HAP-1 (cell line): ENCODE data around the gene MORC2.

Experiments used
- DNase-seq, 2 experiments: peaks; one replicate each; pipeline ENCODE4 v3.0.0-alpha.2; 2016 to 2020; ENCODE audit warnings: low spot score in 2 of 2
- H3K27me3 ChIP-seq: fragments of 250-450 bp; sonication (Bioruptor Pico); 2 replicates; pipeline ENCODE4 v1.5.1; 2020; ENCODE audit warnings: low read depth, mild to moderate bottlenecking, moderate library complexity
- H3K36me3 ChIP-seq: fragments of 250-450 bp; sonication (Bioruptor Pico); replicated peaks from 2 replicates; pipeline ENCODE4 v1.5.1; 2020; ENCODE audit warnings: mild to moderate bottlenecking
- H3K4me1 ChIP-seq: fragments of 250-450 bp; sonication (Bioruptor Pico); 2 replicates; pipeline ENCODE4 v1.5.1; 2020; ENCODE audit warnings: mild to moderate bottlenecking
- H3K4me3 ChIP-seq: fragments of 250-450 bp; sonication (Bioruptor Pico); 2 replicates; pipeline ENCODE4 v1.5.1; 2020; ENCODE audit warnings: mild to moderate bottlenecking, moderate library complexity
- H3K9me3 ChIP-seq: fragments of 250-450 bp; sonication (Bioruptor Pico); 2 replicates; pipeline ENCODE4 v1.5.1; 2020; ENCODE audit warnings: mild to moderate bottlenecking, moderate library complexity
- in situ Hi-C: fragments of 300-500 bp; cut with MboI; formaldehyde crosslinking; loops from 3 replicates; pipeline ENCODE4 v1.14.3; 2020; ENCODE audit warnings: low sequenced_read_pairs, inconsistent platforms, mixed read lengths

Gene MORC2

DNA sequence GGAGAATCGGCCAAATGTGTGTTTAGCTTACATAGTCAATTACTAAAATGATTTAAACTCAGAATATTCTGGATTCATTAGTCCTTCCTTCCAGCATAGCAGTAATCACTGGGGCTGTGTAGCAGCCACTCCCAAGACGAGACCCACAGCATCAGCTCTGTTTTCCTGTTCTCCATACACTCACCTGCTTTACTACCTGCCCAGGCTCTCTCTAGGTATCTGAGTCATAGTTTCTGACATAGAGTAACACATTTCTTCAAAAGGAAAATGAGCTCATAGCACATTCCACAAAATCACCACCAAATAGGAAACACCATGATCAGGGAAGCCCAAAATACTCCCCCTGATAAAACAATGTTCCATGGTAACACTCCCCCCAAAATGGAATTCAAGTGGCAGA lies 22.9 kb downstream of the MORC2 start:
- Histone ChIP-seq H3K9me3 (no peaks in the 10 kb centered on the region), H3K36me3 (peaks cover 66% of the 10 kb centered on the region), H3K4me3 (no peak overlapping the region), H3K27me3 (no peaks in the 10 kb centered on the region), H3K4me1 (no peaks in the 10 kb centered on the region)
- in situ Hi-C loops: loop anchor here (10.0 kb wide), 1 partner anchor 139 kb away; the partner anchor contains the start of gene SMTN
- DNase-seq: no peak

DNA sequence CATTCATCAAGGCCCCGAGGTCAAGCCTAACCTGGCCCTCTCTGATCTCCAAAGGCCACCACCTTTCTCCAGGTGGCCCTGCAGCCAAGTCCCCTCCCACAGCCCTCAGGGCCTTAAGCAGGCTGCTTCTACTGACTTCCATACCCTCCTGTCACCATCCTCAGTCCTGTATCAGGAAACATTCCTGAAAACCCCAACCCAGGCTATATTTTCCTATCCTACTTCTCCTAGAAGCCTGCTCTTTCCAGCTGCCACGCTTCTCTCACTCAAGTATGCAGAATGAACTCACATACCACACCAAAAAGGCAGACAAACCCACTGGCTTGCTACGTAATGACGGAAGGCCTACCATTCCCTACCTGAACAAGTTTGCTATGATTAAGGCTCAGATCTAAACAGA lies 23.6 kb downstream of the MORC2 start:
- in situ Hi-C loops: loop anchor here (10.0 kb wide), 1 partner anchor 140 kb away; the partner anchor contains the start of gene SMTN
- Histone ChIP-seq H3K4me3 (no peak overlapping the region), H3K36me3 (peaks cover 68% of the 10 kb centered on the region), H3K9me3 (no peaks in the 10 kb centered on the region), H3K4me1 (no peaks in the 10 kb centered on the region), H3K27me3 (no peaks in the 10 kb centered on the region)
- no peak for DNase-seq

DNA sequence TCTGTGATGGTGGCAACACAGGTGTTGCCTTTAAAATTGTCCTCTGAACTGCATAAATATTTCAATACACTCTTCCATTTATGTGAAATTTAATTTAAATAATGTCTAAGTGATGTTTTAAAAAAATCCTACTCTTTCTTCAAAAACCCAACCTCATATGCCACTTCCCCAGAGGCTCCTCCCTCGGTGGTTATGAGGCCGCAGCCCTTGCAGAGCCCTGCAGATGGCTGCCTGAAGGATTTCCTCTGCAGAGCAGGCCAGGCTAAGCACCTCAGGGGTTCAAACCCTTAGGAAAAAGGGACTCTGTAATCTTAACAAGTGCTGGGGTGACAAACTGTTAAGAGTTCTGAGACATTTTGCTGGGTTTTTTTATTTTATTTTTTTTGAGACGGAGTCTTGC lies 25.2 kb downstream of the MORC2 start:
- Histone ChIP-seq H3K9me3 (no peaks in the 10 kb centered on the region), H3K36me3 (peaks cover 67% of the 10 kb centered on the region)
- in situ Hi-C loops: loop anchor here (10.0 kb wide), 1 partner anchor 141 kb away; the partner anchor contains the start of gene SMTN

GRCh38 chr22:30941363-30941740 lies 27.2 kb downstream of the MORC2 start:
- in situ Hi-C loops: loop anchor here (10.0 kb wide), 1 partner anchor 143 kb away; the partner anchor contains the start of gene SMTN
- no peaks in the 10 kb centered on the region for H3K27me3 ChIP-seq
- H3K36me3 ChIP-seq: peaks cover 67% of the 10 kb centered on the region
- H3K4me3 ChIP-seq: no peak overlapping the region
- no peaks in the 10 kb centered on the region for H3K9me3 ChIP-seq
- H3K4me1 ChIP-seq: no peaks in the 10 kb centered on the region
- DNase-seq: no peak

More for the DNA sequence above, 25.2 kb downstream of the MORC2 start:
- Histone ChIP-seq H3K27me3 (no peaks in the 10 kb centered on the region), H3K4me3 (no peak overlapping the region), H3K4me1 (no peaks in the 10 kb centered on the region)
- DNase-seq: no peak

- H3K9me3 ChIP-seq: no peaks in the 10 kb centered on the region
- no peak overlapping the region for H3K4me3 ChIP-seq
- H3K4me1 ChIP-seq: no peaks in the 10 kb centered on the region
- DNase-seq: no peak
- H3K27me3 ChIP-seq: no peaks in the 10 kb centered on the region
- peaks cover 67% of the 10 kb centered on the region for H3K36me3 ChIP-seq
- in situ Hi-C loops: loop anchor here (10.0 kb wide), 1 partner anchor 144 kb away; the partner anchor contains the start of gene SMTN
Measured at GRCh38 chr22:30940685-30941362, 27.8 kb downstream of the MORC2 start.

DNA sequence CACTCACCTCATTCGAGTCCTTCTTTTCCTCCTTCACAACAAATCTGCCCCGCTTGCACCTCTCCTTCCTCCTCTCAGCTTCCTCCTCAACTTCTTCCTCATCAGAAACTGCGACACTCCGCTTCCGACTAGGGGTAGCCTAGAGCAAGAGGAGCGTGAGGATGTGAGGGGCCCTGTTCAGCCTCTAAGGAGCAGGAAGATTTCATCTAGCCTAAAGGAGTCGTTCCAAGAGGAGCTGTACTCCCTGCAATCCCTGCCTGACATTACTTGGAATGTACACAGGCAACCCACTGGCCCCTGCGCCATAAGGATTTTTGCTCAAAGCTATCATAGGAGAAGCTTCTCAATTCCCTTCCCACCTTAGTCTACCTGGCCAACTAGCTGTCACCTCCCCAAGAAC lies 34.5 kb downstream of the MORC2 start:
- H3K36me3 ChIP-seq: peaks cover 61% of the 10 kb centered on the region
- no peak overlapping the region for H3K4me3 ChIP-seq
- in situ Hi-C loops: no loop called here
- no peaks in the 10 kb centered on the region for H3K9me3 ChIP-seq
- H3K4me1 ChIP-seq: no peaks in the 10 kb centered on the region
- DNase-seq: no peak
- H3K27me3 ChIP-seq: no peaks in the 10 kb centered on the region

DNA sequence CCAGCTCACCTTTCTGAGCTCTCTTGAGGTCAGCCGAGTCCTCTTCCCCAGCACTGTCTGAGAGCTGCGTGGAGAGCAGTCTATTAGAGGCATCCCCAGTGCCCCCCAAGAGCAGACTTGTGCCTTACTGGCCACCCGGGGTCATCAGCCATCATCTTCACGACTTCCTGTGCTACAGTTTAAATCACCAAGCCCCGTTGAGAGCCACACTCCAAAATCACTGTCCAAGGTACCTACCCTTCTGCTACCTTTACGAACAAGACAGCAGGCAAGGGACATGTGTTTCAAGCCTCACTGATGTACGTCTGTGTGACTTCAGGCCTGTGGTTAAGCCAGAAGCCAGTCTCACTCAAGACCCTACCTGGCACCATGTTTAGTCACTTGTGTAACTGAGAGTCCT lies 35.1 kb downstream of the MORC2 start:
- peaks cover 58% of the 10 kb centered on the region for H3K36me3 ChIP-seq

GRCh38 chr22:30932661-30933060 lies 35.9 kb downstream of the MORC2 start:
- no peak for DNase-seq
- H3K4me3 ChIP-seq: no peak overlapping the region
- in situ Hi-C loops: no loop called here
- peaks cover 56% of the 10 kb centered on the region for H3K36me3 ChIP-seq
- no peaks in the 10 kb centered on the region for H3K9me3 ChIP-seq
- H3K27me3 ChIP-seq: no peaks in the 10 kb centered on the region
- H3K4me1 ChIP-seq: no peaks in the 10 kb centered on the region

More for the DNA sequence above, 35.1 kb downstream of the MORC2 start:
- H3K9me3 ChIP-seq: no peaks in the 10 kb centered on the region
- H3K27me3 ChIP-seq: no peaks in the 10 kb centered on the region
- in situ Hi-C loops: no loop called here
- H3K4me3 ChIP-seq: no peak overlapping the region
- no peak for DNase-seq
- no peaks in the 10 kb centered on the region for H3K4me1 ChIP-seq

DNA sequence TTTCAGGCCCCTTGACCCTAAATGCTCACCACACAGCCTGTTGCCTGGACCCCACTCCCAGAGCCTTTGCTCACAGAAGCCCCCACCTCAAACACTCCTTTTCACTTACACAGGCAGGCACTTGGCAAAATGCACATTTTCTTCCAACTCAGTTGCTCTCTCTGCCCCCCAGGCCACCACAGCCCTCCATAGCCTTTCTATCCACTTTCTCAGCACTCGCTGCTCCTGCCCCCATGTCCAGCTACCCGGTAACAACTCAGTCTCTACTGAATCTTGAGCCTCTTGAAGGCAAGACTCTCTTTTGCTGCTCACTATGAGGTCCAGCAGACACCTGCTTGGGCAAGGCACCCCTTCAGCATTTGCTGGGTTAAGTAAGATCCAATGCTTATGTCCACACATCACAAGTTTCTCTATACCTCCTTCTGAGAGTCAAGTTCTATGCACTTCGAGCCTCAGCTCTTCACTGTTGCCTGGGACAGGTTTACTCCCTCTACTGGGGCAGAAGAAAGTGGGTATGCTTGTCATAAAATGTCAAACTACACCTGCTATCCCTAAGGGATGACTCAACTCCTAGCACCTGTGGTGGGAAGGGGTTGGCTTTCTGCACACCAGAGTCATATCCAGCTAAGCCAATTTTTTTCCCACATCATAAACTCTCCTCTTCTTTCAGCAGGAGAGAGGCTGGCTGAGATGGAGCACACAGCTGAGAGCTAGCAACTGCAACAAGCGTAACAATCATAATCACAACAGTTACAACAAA lies 36.9 kb downstream of the MORC2 start:
- Histone ChIP-seq H3K4me1 (no peaks in the 10 kb centered on the region), H3K4me3 (no peak overlapping the region), H3K36me3 (peaks cover 63% of the 10 kb centered on the region), H3K27me3 (no peaks in the 10 kb centered on the region), H3K9me3 (no peaks in the 10 kb centered on the region)
- no peak for DNase-seq
- in situ Hi-C loops: no loop called here

- H3K36me3 ChIP-seq: peaks cover 60% of the 10 kb centered on the region
- no peaks in the 10 kb centered on the region for H3K4me1 ChIP-seq
- in situ Hi-C loops: no loop called here
- H3K27me3 ChIP-seq: no peaks in the 10 kb centered on the region
- H3K4me3 ChIP-seq: no peak overlapping the region
- no peaks in the 10 kb centered on the region for H3K9me3 ChIP-seq
- no peak for DNase-seq
Measured at GRCh38 chr22:30930228-30930627, 38.3 kb downstream of the MORC2 start.

DNA sequence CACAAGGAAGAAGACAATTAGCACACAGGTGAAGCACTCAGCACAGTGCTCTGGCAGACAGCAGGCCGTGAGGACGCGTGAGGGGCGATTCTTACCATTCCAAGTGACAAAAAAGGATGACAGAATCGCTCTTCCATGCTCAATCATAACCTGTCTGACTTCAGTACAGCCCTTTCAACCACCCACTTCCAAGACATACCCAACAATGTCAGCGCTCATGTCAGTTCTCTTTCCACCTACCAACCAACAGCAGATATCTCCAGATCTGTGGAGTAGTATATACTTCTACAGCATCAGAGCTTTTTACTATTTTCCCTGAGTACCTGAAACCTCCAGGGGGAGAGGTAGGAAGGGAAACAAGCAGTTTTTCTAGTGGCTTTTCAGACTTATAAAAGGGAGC lies 40.2 kb downstream of the MORC2 start:
- Histone ChIP-seq H3K4me1 (no peaks in the 10 kb centered on the region), H3K9me3 (no peaks in the 10 kb centered on the region), H3K27me3 (no peaks in the 10 kb centered on the region), H3K36me3 (peaks cover 42% of the 10 kb centered on the region), H3K4me3 (no peak overlapping the region)
- in situ Hi-C loops: loop anchor here (10.0 kb wide), 1 partner anchor 164 kb away; no protein-coding TSS in a partner anchor
- DNase-seq: no peak

DNA sequence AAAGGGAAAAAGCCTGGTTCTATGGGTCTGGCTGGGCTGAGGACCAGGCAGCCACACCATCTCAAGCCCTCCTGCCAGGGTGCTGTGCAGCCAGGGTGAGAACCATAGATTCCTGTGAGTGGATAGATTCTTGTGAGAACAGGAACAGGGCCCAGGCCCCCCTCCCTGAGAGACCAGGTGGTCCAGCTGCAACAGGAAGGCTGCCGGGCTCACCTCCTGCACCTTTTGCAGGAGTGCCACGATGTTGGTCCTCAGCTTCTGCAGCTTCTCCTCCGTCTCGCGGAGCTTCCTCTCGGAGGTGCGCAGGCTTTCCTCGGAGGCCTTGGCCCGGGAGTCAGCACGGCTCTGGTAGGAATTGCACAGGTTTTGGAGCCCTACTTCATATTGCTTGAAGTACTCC lies 40.8 kb downstream of the MORC2 start:
- DNase-seq: no peak
- H3K4me3 ChIP-seq: no peak overlapping the region
- H3K36me3 ChIP-seq: peaks cover 36% of the 10 kb centered on the region
- no peaks in the 10 kb centered on the region for H3K4me1 ChIP-seq
- in situ Hi-C loops: loop anchor here (10.0 kb wide), 1 partner anchor 163 kb away; no protein-coding TSS in a partner anchor
- no peaks in the 10 kb centered on the region for H3K9me3 ChIP-seq
- no peaks in the 10 kb centered on the region for H3K27me3 ChIP-seq

DNA sequence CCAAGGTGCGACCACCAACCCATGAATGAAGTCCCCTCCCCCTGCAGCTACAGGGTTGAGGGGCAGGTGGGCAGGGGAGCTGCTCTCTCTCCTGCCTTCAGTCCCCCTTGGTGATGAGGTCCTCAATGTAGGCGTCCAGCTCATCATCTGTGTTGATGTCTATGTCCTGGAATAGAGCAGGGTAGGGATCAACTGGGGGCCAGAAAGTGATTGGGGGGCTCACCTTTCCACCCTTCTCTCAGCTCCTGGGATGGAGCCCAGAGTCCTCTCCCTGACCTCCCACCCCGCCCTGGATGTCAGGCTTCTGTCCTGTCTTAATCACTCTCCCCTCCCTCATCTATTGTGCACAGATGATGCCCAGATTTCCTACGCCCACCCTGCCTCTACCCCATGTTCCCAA lies 41.9 kb downstream of the MORC2 start:
- DNase-seq: no peak
- no peaks in the 10 kb centered on the region for H3K4me1 ChIP-seq
- peaks cover 27% of the 10 kb centered on the region for H3K36me3 ChIP-seq
- H3K9me3 ChIP-seq: no peaks in the 10 kb centered on the region
- no peak overlapping the region for H3K4me3 ChIP-seq
- in situ Hi-C loops: loop anchor here (10.0 kb wide), 1 partner anchor 162 kb away; no protein-coding TSS in a partner anchor
- no peaks in the 10 kb centered on the region for H3K27me3 ChIP-seq

DNA sequence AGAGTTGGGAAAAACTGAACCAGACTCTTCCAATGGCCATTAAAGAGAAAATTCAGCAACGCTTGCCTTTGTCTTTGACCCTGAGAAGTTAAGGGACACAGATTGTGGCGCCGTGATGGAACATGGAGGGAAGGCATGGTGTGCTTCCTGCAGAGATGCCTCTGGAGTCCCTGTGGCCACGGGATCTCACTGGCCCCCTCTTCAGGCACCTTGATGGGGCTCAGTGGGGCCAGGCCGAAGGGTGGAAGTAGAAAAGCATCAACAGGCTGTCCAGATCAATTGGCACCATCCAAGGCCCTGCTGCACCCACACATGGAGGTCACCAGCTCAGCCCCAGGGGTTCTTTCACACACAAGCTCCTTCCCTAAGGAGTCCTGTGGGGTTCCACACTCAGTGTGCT lies 42.9 kb downstream of the MORC2 start:
- Histone ChIP-seq H3K4me1 (peaks cover 2% of the 10 kb centered on the region; the same call in 1 of the 2 replicates), H3K27me3 (no peaks in the 10 kb centered on the region), H3K36me3 (peaks cover 23% of the 10 kb centered on the region), H3K4me3 (no peak overlapping the region), H3K9me3 (no peaks in the 10 kb centered on the region)
- in situ Hi-C loops: loop anchor here (10.0 kb wide), 1 partner anchor 161 kb away; no protein-coding TSS in a partner anchor
- DNase-seq: no peak
